Liver (tissue), 2 donors: ENCODE data around the gene GLP1R.

Experiments used
- EGR1 ChIP-seq, 2 donors: IDR thresholded peaks; 2 replicates each; pipeline ENCODE4 v1.6.1; 2016 to 2018; ENCODE audit warnings: antibody characterized with exemption in 2 of 2, low read depth in 2 of 2
- GABPA ChIP-seq, 2 donors: IDR thresholded peaks in 1 of 2; conservative IDR thresholded peaks in 1 of 2; 2 replicates each; pipeline ENCODE4 v1.6.1; 2016; ENCODE audit warnings: antibody characterized with exemption in 2 of 2, mild to moderate bottlenecking in 1 of 2, moderate library complexity in 1 of 2
- JUND ChIP-seq, 2 donors: IDR thresholded peaks; 2 replicates each; pipeline ENCODE4 v1.6.1; 2016; ENCODE audit warnings: antibody characterized with exemption in 2 of 2
- donor health status: healthy.

DNA sequence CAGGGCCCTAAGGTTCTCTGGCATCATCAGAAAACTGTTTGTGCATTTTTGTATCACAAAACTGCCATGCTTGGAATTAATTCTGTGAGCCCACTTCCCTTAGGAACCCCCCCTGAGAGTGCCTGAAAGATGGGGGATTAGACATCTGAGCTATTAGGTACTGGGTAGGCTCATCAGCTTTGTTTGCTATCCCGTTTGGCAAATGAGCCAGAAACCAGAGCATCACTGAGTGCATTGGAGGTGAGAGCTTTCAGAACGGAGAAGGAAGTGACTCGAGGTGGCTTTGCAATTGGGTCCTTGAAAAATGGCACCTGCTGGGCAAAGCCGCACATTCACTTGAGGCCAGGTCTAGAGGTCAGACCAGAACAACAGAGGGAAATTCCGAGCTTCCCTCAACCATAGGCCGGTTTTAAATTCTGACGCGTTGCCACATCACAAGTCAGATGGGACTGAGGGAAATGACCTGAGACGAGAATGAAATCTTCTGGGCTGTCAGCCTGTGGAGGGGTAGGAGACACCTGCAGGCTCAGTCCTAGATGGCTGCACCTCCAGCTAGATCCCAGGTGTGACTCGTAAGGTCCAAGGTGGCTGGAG is 8.4 kb upstream of the GLP1R start:
- no peak for TF ChIP-seq EGR1 (IDR thresholded peaks at IDR 0.05; ENCODE audit: low read depth in 2 of 2)
- no peak for TF ChIP-seq JUND (IDR thresholded peaks at IDR 0.05)
- no peak for TF ChIP-seq GABPA (IDR thresholded peaks at IDR 0.05 in 1 of 2, conservative IDR thresholded peaks at IDR 0.05 in 1 of 2)
